Measurements from ENCODE around the gene HMMR. TPM values are rescaled to one million over a fixed set of nuclear protein-coding genes. Genes with fewer than 3 reads are reported as not detected.
"Not testable (repeated sequence)": the region's sequence is repeated elsewhere in the genome, so short reads cannot be mapped to it uniquely, and the experiment has no call there.

HMMR gene
- 65.8 TPM for polyA plus RNA-seq (2013, experiment 1 of 2)
- polyA plus RNA-seq (2013, experiment 2 of 2) = 83.0 TPM

GRCh38 chr5:163460562-163461171, at the start of gene HMMR:
TSS of gene HMMR (plus strand) at chr5:163460632. CDS start at chr5:163460693, 61 bp downstream.
- peak within 1 kb of the TSS; percentile 95 for H3K4me3 ChIP-seq (ENCODE audit: low read length)
- WGBS = under 1% methylated on average over 23 of the region's 23 CpGs
- no peaks in the 10 kb centered on the region for H3K9me3 ChIP-seq (ENCODE audit: insufficient read depth, low read depth, low read length)
- H3K9ac ChIP-seq (ENCODE audit: low read depth, low read length) = peak within 1 kb of the TSS; percentile 97
- peaks cover 8% of the 10 kb centered on the region; the same call in 1 of the 2 replicates for H3K4me1 ChIP-seq (ENCODE audit: insufficient read depth, low read length)
- no peaks in the 10 kb centered on the region for H3K27me3 ChIP-seq (ENCODE audit: insufficient read depth, low read length)
- H3K27ac ChIP-seq (ENCODE audit: low read depth, low read length) = peak within 1 kb of the TSS; percentile 100
- peaks cover 30% of the 10 kb centered on the region for H3K36me3 ChIP-seq (ENCODE audit: insufficient read depth, low read length)

- H3K4me1 ChIP-seq (ENCODE audit: insufficient read depth, low read length); H3K27ac ChIP-seq (ENCODE audit: low read depth, low read length); H3K27me3 ChIP-seq (ENCODE audit: insufficient read depth, low read length); H3K9ac ChIP-seq (ENCODE audit: low read depth, low read length); H3K36me3 ChIP-seq (ENCODE audit: insufficient read depth, low read length); H3K9me3 ChIP-seq (ENCODE audit: insufficient read depth, low read depth, low read length): not testable (repeated sequence)
- WGBS = 17% methylated on average over 15 of the region's 15 CpGs
- H3K4me3 ChIP-seq (ENCODE audit: low read length) = peak overlapping the region; percentile 31
Observed at GRCh38 chr5:163415673-163416072, 44.8 kb upstream of the HMMR start.

GRCh38 chr5:163424836-163425235, 35.6 kb upstream of the HMMR start:
- H3K27ac ChIP-seq (ENCODE audit: low read depth, low read length) = no peak overlapping the region
- 93% methylated on average over 1 of the region's 1 CpG for WGBS
- no peaks in the 10 kb centered on the region for H3K36me3 ChIP-seq (ENCODE audit: insufficient read depth, low read length)
- no peaks in the 10 kb centered on the region for H3K9me3 ChIP-seq (ENCODE audit: insufficient read depth, low read depth, low read length)
- H3K4me1 ChIP-seq (ENCODE audit: insufficient read depth, low read length) = no peaks in the 10 kb centered on the region
- H3K4me3 ChIP-seq (ENCODE audit: low read length) = no peak overlapping the region
- H3K9ac ChIP-seq (ENCODE audit: low read depth, low read length) = no peak overlapping the region
- H3K27me3 ChIP-seq (ENCODE audit: insufficient read depth, low read length) = no peaks in the 10 kb centered on the region

- H3K4me1 ChIP-seq (ENCODE audit: insufficient read depth, low read length); H3K27me3 ChIP-seq (ENCODE audit: insufficient read depth, low read length); H3K9me3 ChIP-seq (ENCODE audit: insufficient read depth, low read depth, low read length); H3K9ac ChIP-seq (ENCODE audit: low read depth, low read length); H3K27ac ChIP-seq (ENCODE audit: low read depth, low read length); H3K4me3 ChIP-seq (ENCODE audit: low read length); H3K36me3 ChIP-seq (ENCODE audit: insufficient read depth, low read length): not testable (repeated sequence)
- 97% methylated on average over 4 of the region's 4 CpGs for WGBS
Observed at GRCh38 chr5:163426128-163426527, 34.3 kb upstream of the HMMR start.

GRCh38 chr5:163432544-163432943, 27.9 kb upstream of the HMMR start:
- H3K9me3 ChIP-seq (ENCODE audit: insufficient read depth, low read depth, low read length) = no peaks in the 10 kb centered on the region
- no peaks in the 10 kb centered on the region for H3K27me3 ChIP-seq (ENCODE audit: insufficient read depth, low read length)
- H3K36me3 ChIP-seq (ENCODE audit: insufficient read depth, low read length) = no peaks in the 10 kb centered on the region
- H3K4me1 ChIP-seq (ENCODE audit: insufficient read depth, low read length) = peaks cover 10% of the 10 kb centered on the region
- no peak overlapping the region for H3K27ac ChIP-seq (ENCODE audit: low read depth, low read length)
- WGBS = 98% methylated on average over 1 of the region's 1 CpG
- H3K9ac ChIP-seq (ENCODE audit: low read depth, low read length) = no peak overlapping the region
- H3K4me3 ChIP-seq (ENCODE audit: low read length) = no peak overlapping the region

- no peak overlapping the region for H3K4me3 ChIP-seq (ENCODE audit: low read length)
- no peaks in the 10 kb centered on the region for H3K36me3 ChIP-seq (ENCODE audit: insufficient read depth, low read length)
- H3K9ac ChIP-seq (ENCODE audit: low read depth, low read length) = no peak overlapping the region
- H3K4me1 ChIP-seq (ENCODE audit: insufficient read depth, low read length) = peaks cover 10% of the 10 kb centered on the region
- H3K27ac ChIP-seq (ENCODE audit: low read depth, low read length) = no peak overlapping the region; the same call in 1 of the 2 replicates
- no peaks in the 10 kb centered on the region for H3K9me3 ChIP-seq (ENCODE audit: insufficient read depth, low read depth, low read length)
- H3K27me3 ChIP-seq (ENCODE audit: insufficient read depth, low read length) = no peaks in the 10 kb centered on the region
- WGBS = 81% methylated on average over 5 of the region's 5 CpGs
Observed at GRCh38 chr5:163433271-163433670, 27.2 kb upstream of the HMMR start.

- 92% methylated on average over 2 of the region's 3 CpGs for WGBS
- no peaks in the 10 kb centered on the region for H3K9me3 ChIP-seq (ENCODE audit: insufficient read depth, low read depth, low read length)
- no peak overlapping the region for H3K4me3 ChIP-seq (ENCODE audit: low read length)
- H3K27me3 ChIP-seq (ENCODE audit: insufficient read depth, low read length) = no peaks in the 10 kb centered on the region
- no peak overlapping the region for H3K27ac ChIP-seq (ENCODE audit: low read depth, low read length)
- H3K36me3 ChIP-seq (ENCODE audit: insufficient read depth, low read length) = peaks cover 6% of the 10 kb centered on the region
- no peak overlapping the region for H3K9ac ChIP-seq (ENCODE audit: low read depth, low read length)
- peaks cover 15% of the 10 kb centered on the region for H3K4me1 ChIP-seq (ENCODE audit: insufficient read depth, low read length)
Observed at GRCh38 chr5:163434401-163434866, 26.0 kb upstream of the HMMR start.

GRCh38 chr5:163436515-163436914, 23.9 kb upstream of the HMMR start:
- peak overlapping the region; percentile 46 for H3K27ac ChIP-seq (ENCODE audit: low read depth, low read length)
- 47% methylated on average over 4 of the region's 4 CpGs for WGBS
- H3K4me3 ChIP-seq (ENCODE audit: low read length) = peak overlapping the region; percentile 77

GRCh38 chr5:163437011-163437308, 23.5 kb upstream of the HMMR start:
- peak overlapping the region; percentile 62 for H3K9ac ChIP-seq (ENCODE audit: low read depth, low read length)
- H3K27me3 ChIP-seq (ENCODE audit: insufficient read depth, low read length) = no peaks in the 10 kb centered on the region
- H3K9me3 ChIP-seq (ENCODE audit: insufficient read depth, low read depth, low read length) = no peaks in the 10 kb centered on the region
- H3K4me1 ChIP-seq (ENCODE audit: insufficient read depth, low read length) = peaks cover 26% of the 10 kb centered on the region
- peak overlapping the region; percentile 46 for H3K27ac ChIP-seq (ENCODE audit: low read depth, low read length)
- 4% methylated on average over 6 of the region's 6 CpGs for WGBS
- peaks cover 31% of the 10 kb centered on the region for H3K36me3 ChIP-seq (ENCODE audit: insufficient read depth, low read length)
- H3K4me3 ChIP-seq (ENCODE audit: low read length) = peak overlapping the region; percentile 77

More at GRCh38 chr5:163436515-163436914, 23.9 kb upstream of the HMMR start:
- Histone ChIP-seq H3K27me3 (ENCODE audit: insufficient read depth, low read length) (no peaks in the 10 kb centered on the region), H3K9ac (ENCODE audit: low read depth, low read length) (peak overlapping the region; percentile 62), H3K36me3 (ENCODE audit: insufficient read depth, low read length) (peaks cover 27% of the 10 kb centered on the region), H3K9me3 (ENCODE audit: insufficient read depth, low read depth, low read length) (no peaks in the 10 kb centered on the region), H3K4me1 (ENCODE audit: insufficient read depth, low read length) (peaks cover 26% of the 10 kb centered on the region)

GRCh38 chr5:163437309-163438182, 22.9 kb upstream of the HMMR start, which contains the start of gene CCNG1:
TSS of gene CCNG1 (plus strand) at chr5:163437595. CDS start at chr5:163439257, 1,662 bp downstream.
- H3K9me3 ChIP-seq (ENCODE audit: insufficient read depth, low read depth, low read length) = no peaks in the 10 kb centered on the region
- H3K4me3 ChIP-seq (ENCODE audit: low read length) = peak within 1 kb of the TSS; percentile 77
- H3K4me1 ChIP-seq (ENCODE audit: insufficient read depth, low read length) = peaks cover 26% of the 10 kb centered on the region
- peak within 1 kb of the TSS; percentile 93 for H3K9ac ChIP-seq (ENCODE audit: low read depth, low read length)
- 0% methylated on average over 49 of the region's 51 CpGs for WGBS
- peaks cover 37% of the 10 kb centered on the region for H3K36me3 ChIP-seq (ENCODE audit: insufficient read depth, low read length)
- H3K27me3 ChIP-seq (ENCODE audit: insufficient read depth, low read length) = no peaks in the 10 kb centered on the region
- peak within 1 kb of the TSS; percentile 98 for H3K27ac ChIP-seq (ENCODE audit: low read depth, low read length)

- Histone ChIP-seq H3K9ac (ENCODE audit: low read depth, low read length) (peak overlapping the region; percentile 93; the same call in 1 of the 2 replicates), H3K9me3 (ENCODE audit: insufficient read depth, low read depth, low read length) (no peaks in the 10 kb centered on the region), H3K4me1 (ENCODE audit: insufficient read depth, low read length) (peaks cover 26% of the 10 kb centered on the region), H3K27me3 (ENCODE audit: insufficient read depth, low read length) (no peaks in the 10 kb centered on the region), H3K36me3 (ENCODE audit: insufficient read depth, low read length) (peaks cover 51% of the 10 kb centered on the region), H3K4me3 (ENCODE audit: low read length) (peak overlapping the region; percentile 77), H3K27ac (ENCODE audit: low read depth, low read length) (no peak overlapping the region)
- 65% methylated on average over 2 of the region's 2 CpGs for WGBS
Observed at GRCh38 chr5:163439092-163439425, 21.4 kb upstream of the HMMR start.

All from HUES64 (cell line).